Measurements from ENCODE around the gene DDX42. TPM values are rescaled to one million over a fixed set of nuclear protein-coding genes. Genes with fewer than 3 reads are reported as not detected.

Gene DDX42
- total RNA-seq, 1 donor from 2014 or later, result 51.7 TPM

- DNase-seq, result no peak
- H3K27ac ChIP-seq (replicated peaks), result peak overlapping the region; percentile 98
- no peak for TF ChIP-seq CTCF (IDR thresholded peaks at IDR 0.05; ENCODE audit: borderline replicate concordance)
- intact Hi-C loops (cut with micrococcal nuclease), result no loop called here
- no peaks in the 10 kb centered on the region for H3K27me3 ChIP-seq (ENCODE audit: low read depth)
- H3K4me1 ChIP-seq, result peaks cover 54% of the 10 kb centered on the region
- H3K4me3 ChIP-seq, result peak overlapping the region; percentile 98
- H3K9me3 ChIP-seq (replicated peaks), result no peaks in the 10 kb centered on the region
- peaks cover 70% of the 10 kb centered on the region for H3K36me3 ChIP-seq
These were observed 53.8 kb downstream of the DDX42 start for GRCh38 chr17:63827801-63828221.

- Histone ChIP-seq H3K27ac (replicated peaks) (peak overlapping the region; percentile 98), H3K9me3 (replicated peaks) (no peaks in the 10 kb centered on the region), H3K27me3 (ENCODE audit: low read depth) (no peaks in the 10 kb centered on the region), H3K36me3 (peaks cover 70% of the 10 kb centered on the region), H3K4me3 (peak overlapping the region; percentile 98), H3K4me1 (peaks cover 54% of the 10 kb centered on the region)
- TF ChIP-seq CTCF (IDR thresholded peaks at IDR 0.05; ENCODE audit: borderline replicate concordance), result no peak
- intact Hi-C loops (cut with micrococcal nuclease), result no loop called here
- DNase-seq, result no peak
These were observed 55.0 kb downstream of the DDX42 start for GRCh38 chr17:63828936-63829335.

GRCh38 chr17:63830278-63830677 is 56.3 kb downstream of the DDX42 start:
- H3K36me3 ChIP-seq, result peaks cover 70% of the 10 kb centered on the region
- H3K4me1 ChIP-seq, result peaks cover 59% of the 10 kb centered on the region
- H3K4me3 ChIP-seq, result no peak overlapping the region
- no peak for TF ChIP-seq CTCF (IDR thresholded peaks at IDR 0.05; ENCODE audit: borderline replicate concordance)
- no peaks in the 10 kb centered on the region for H3K9me3 ChIP-seq (replicated peaks)
- no peak overlapping the region for H3K27ac ChIP-seq (replicated peaks)
- no peaks in the 10 kb centered on the region for H3K27me3 ChIP-seq (ENCODE audit: low read depth)
- intact Hi-C loops (cut with micrococcal nuclease), result no loop called here
- no peak for DNase-seq

- Histone ChIP-seq H3K4me1 (peaks cover 54% of the 10 kb centered on the region), H3K4me3 (no peak overlapping the region), H3K27me3 (ENCODE audit: low read depth) (no peaks in the 10 kb centered on the region), H3K9me3 (replicated peaks) (no peaks in the 10 kb centered on the region), H3K27ac (replicated peaks) (no peak overlapping the region), H3K36me3 (peaks cover 71% of the 10 kb centered on the region)
- no peak for TF ChIP-seq CTCF (IDR thresholded peaks at IDR 0.05; ENCODE audit: borderline replicate concordance)
- DNase-seq, result no peak
- intact Hi-C loops (cut with micrococcal nuclease), result no loop called here
These were observed 57.0 kb downstream of the DDX42 start for GRCh38 chr17:63830904-63831491.

- no peak for DNase-seq
- H3K27me3 ChIP-seq (ENCODE audit: low read depth), result no peaks in the 10 kb centered on the region
- H3K9me3 ChIP-seq (replicated peaks), result no peaks in the 10 kb centered on the region
- H3K27ac ChIP-seq (replicated peaks), result no peak overlapping the region
- H3K36me3 ChIP-seq, result peaks cover 76% of the 10 kb centered on the region
- H3K4me3 ChIP-seq, result no peak overlapping the region
- intact Hi-C loops (cut with micrococcal nuclease), result no loop called here
- H3K4me1 ChIP-seq, result peaks cover 49% of the 10 kb centered on the region
- no peak for TF ChIP-seq CTCF (IDR thresholded peaks at IDR 0.05; ENCODE audit: borderline replicate concordance)
These were observed 57.5 kb downstream of the DDX42 start for GRCh38 chr17:63831505-63831904.

Measured in left ventricle myocardium inferior (tissue), 1 donor.